SW 1271 (cell line): ENCODE measurements around the gene GSTA3.
"Not testable (repeated sequence)": the region's sequence is repeated elsewhere in the genome, so short reads cannot be mapped to it uniquely, and the experiment has no call there.

Experiments
- DNase-seq, 2 experiments: peaks; one replicate each; lab custom pipeline; 2025; lab: John Stamatoyannopoulos, UW

Gene GSTA3

DNA sequence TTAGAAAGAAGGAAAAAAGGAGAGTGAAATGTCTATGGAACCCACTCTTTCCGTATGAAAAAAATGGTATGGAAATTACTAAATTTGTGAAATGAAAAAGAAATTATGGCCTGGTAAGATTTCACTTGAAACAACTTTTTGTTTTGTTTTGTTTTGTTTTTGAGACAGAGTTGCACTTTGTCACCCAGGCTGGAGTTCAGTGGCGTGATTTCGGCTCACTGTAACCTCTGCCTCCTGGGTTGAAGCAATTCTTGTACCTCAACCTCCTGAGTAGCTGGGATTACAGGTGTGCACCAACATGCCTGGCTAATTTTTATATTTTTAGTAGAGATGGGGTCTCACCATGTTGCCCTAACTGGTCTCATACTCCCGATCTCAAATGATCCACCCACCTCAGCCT, 51.1 kb downstream of the GSTA3 start:
- DNase-seq = no peak

DNA sequence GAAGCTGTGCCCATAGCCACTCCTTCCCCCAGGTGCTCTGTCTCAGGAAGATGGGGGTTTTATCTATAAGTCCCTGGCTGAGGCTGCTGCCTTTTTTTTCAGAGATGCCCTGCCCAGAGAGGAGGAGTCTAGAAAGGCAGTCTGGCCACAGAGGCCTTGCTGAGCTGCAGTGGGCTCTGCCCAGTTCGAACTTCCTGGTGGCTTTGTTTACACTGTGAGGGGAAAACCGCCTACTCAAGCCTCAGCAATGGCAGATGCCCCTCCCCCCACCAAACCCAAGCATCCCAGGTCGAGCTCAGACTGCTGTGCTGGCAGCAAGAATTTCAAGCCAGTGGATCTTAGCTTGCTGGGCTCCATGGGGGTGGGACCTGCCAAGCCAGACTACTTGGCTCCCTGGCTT, 53.4 kb downstream of the GSTA3 start:
- not testable (repeated sequence) for DNase-seq

DNA sequence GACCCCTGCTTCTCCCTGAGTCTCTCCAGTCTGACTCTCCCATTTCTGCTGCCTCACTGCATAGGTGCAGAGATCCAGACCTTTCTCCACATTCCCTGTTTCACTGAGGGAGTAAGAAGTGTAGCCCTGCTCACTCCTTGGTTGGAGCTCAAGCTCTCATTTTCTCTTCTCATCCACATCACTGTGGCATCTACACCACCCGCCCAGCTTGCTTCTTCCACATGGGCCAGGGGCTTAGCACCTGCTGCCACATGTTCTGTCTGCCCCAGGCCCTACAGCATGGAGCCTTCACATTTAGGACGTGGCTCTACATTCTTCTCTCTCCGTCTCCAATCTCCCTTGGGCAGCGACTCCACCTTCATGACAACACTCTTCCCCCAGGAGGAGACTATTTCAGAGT, 60.4 kb downstream of the GSTA3 start:
- no peak for DNase-seq
